ENCODE measurements around the gene IGF2R. TPM values are rescaled to one million over a fixed set of nuclear protein-coding genes. Genes with fewer than 3 reads are reported as not detected.

Gene IGF2R
- total RNA-seq, 1 donor from 2014 or later, result 35.1 TPM

DNA sequence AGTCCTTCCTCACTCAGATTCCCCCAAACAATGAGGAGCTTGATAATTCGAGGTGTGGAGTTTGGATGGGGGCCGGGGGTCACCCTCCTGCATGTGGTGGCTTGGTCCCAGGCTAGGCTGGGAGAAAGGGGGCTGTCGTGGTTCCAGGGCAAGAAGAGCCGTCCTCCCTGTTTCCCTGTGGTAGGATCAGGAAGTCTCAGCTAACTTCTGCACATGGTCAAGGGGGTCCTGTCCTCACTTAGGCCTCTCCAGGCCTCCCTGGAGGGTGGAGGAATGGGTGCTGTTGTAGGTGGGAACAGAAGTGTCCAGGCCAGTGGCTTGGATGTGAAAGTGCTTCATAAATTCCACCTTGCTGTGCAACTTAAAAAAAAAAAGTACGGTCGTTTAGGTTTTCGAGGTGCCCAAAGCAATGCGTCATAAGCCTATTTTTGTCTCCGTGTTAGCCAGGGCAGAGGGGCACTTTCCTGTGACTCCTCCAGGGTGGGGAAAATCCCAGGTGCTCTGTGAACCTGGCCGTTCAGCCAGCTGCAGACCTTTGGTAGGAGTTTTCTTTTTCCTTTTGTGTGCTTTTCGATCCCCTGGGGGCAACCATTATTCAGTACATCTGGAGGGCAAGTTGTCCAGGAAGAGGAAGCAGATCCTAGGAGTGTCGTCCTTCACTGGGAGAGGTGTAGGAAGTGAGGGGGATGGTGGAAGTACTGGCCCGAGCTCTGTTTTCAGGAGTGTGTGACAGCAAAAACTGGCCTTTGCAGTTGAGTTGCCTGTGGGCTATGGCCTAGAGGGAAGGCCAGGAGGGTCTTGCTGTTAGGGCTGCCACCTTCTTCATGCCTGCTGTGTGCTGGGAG lies 9.6 kb downstream of the IGF2R start:
- Histone ChIP-seq H3K9me3 (ENCODE audit: low read depth) (no peaks in the 10 kb centered on the region), H3K27ac (no peak overlapping the region), H2AFZ (replicated peaks) (no peak overlapping the region), H3K9ac (no peak overlapping the region), H3F3A (ENCODE audit: low read depth) (no peaks in the 10 kb centered on the region), H3K4me2 (no peak overlapping the region), H3K4me1 (peaks cover 30% of the 10 kb centered on the region), H3K27me3 (no peaks in the 10 kb centered on the region), H3K36me3 (no peaks in the 10 kb centered on the region), H3K4me3 (no peak overlapping the region), H3K79me2 (ENCODE audit: low read depth) (peaks cover 100% of the 10 kb centered on the region), H4K20me1 (ENCODE audit: low read depth) (peaks cover 99% of the 10 kb centered on the region)
- Mint-ChIP-seq H3K36me3 (peaks cover 2% of the 10 kb centered on the region), H3K9me3 (no peaks in the 10 kb centered on the region), H3K27me3 (ENCODE audit: insufficient read depth, low read depth) (peaks cover 5% of the 10 kb centered on the region), H3K4me1 (peaks cover 69% of the 10 kb centered on the region), H3K4me3 (peak overlapping the region; percentile 6), H3K27ac (peak overlapping the region; percentile 93)
- DNase-seq (ENCODE audit: low spot score), result peak; percentile 16
- TF ChIP-seq, protein P1, sequence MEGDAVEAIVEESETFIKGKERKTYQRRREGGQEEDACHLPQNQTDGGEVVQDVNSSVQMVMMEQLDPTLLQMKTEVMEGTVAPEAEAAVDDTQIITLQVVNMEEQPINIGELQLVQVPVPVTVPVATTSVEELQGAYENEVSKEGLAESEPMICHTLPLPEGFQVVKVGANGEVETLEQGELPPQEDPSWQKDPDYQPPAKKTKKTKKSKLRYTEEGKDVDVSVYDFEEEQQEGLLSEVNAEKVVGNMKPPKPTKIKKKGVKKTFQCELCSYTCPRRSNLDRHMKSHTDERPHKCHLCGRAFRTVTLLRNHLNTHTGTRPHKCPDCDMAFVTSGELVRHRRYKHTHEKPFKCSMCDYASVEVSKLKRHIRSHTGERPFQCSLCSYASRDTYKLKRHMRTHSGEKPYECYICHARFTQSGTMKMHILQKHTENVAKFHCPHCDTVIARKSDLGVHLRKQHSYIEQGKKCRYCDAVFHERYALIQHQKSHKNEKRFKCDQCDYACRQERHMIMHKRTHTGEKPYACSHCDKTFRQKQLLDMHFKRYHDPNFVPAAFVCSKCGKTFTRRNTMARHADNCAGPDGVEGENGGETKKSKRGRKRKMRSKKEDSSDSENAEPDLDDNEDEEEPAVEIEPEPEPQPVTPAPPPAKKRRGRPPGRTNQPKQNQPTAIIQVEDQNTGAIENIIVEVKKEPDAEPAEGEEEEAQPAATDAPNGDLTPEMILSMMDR (IDR thresholded peaks at IDR 0.05), result no peak
- TF ChIP-seq EZH2 (IDR thresholded peaks at IDR 0.05), result no peak
- no peak for TF ChIP-seq EZH2phosphoT487 (IDR thresholded peaks at IDR 0.05)

DNA sequence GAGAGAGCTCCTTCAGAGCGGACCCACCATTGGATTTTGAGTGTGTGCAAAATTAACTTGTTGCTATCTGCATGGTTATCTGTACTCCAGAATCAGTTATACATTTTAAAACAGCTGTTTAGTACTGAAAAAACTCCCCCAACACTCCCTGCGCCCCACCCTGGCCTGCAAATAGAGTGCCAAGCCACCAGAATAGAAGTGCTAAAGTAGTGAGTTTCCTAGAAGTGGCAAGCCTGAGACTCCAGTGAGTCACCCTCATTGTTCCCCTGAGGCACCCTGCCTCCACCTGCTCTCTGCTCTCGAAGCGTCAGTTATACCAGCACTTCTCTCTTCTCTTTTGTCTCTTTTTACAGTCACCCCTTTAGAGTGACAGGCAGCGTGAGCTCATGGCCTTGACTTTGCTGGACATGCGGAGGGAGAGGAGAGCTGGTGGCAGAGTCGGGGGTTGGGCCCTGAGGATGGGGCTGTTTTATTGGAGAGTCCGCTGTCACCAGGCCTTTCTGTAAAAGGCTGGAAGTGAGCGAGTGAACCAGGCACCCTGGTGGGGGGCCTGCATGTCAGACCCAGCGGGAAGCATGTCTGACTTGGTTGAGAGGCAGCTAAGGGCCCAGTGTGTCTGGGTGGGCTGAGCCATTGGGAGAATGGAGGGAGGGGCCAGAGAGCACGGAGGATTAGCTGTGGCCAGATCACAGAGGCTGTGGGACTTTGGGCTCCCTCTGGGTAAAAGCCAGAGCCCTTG lies 10.4 kb downstream of the IGF2R start:
- Histone ChIP-seq H4K20me1 (ENCODE audit: low read depth) (peaks cover 99% of the 10 kb centered on the region), H2AFZ (replicated peaks) (no peak overlapping the region), H3K4me3 (no peak overlapping the region), H3K27me3 (no peaks in the 10 kb centered on the region), H3K4me1 (peaks cover 30% of the 10 kb centered on the region), H3K36me3 (no peaks in the 10 kb centered on the region), H3K9ac (no peak overlapping the region), H3K27ac (no peak overlapping the region), H3K79me2 (ENCODE audit: low read depth) (peaks cover 100% of the 10 kb centered on the region), H3F3A (ENCODE audit: low read depth) (no peaks in the 10 kb centered on the region), H3K4me2 (no peak overlapping the region), H3K9me3 (ENCODE audit: low read depth) (no peaks in the 10 kb centered on the region)
- TF ChIP-seq EZH2 (IDR thresholded peaks at IDR 0.05), result no peak
- TF ChIP-seq, protein P1 (IDR thresholded peaks at IDR 0.05), result no peak
- Mint-ChIP-seq H3K9me3 (no peaks in the 10 kb centered on the region), H3K27me3 (ENCODE audit: insufficient read depth, low read depth) (peaks cover 4% of the 10 kb centered on the region), H3K36me3 (peaks cover 2% of the 10 kb centered on the region), H3K4me3 (peak overlapping the region; percentile 12), H3K27ac (peak overlapping the region; percentile 93), H3K4me1 (peaks cover 70% of the 10 kb centered on the region)
- peak; percentile 48 for DNase-seq (ENCODE audit: low spot score)

DNA sequence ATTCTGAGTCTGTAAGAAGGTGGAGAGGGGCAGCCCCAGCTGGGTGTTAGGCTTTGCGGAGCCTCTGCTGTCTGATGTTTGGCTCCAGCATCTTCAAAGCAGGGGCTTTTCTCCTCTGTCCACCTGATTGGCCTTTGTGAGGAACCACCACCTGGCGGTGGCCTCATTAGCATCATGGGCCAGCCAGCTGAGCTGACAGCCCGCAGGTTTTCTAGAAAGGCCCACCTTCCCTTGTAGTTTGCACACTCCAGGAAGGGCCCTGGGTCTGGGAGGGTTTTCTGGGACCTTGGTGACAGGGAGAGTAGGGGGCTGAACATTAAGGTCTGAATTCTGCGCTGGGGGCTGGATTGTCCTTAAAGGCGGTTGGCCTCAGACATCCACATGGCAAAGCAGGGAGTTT lies 11.6 kb downstream of the IGF2R start:
- Histone ChIP-seq H3K36me3 (no peaks in the 10 kb centered on the region), H3K4me3 (no peak overlapping the region), H3K79me2 (ENCODE audit: low read depth) (peaks cover 100% of the 10 kb centered on the region), H3K27me3 (no peaks in the 10 kb centered on the region), H2AFZ (replicated peaks) (no peak overlapping the region), H3K4me1 (peaks cover 30% of the 10 kb centered on the region), H3K9me3 (ENCODE audit: low read depth) (no peaks in the 10 kb centered on the region), H3K4me2 (no peak overlapping the region), H3K27ac (no peak overlapping the region), H4K20me1 (ENCODE audit: low read depth) (peaks cover 99% of the 10 kb centered on the region), H3F3A (ENCODE audit: low read depth) (no peaks in the 10 kb centered on the region), H3K9ac (no peak overlapping the region)
- peaks cover 2% of the 10 kb centered on the region for H3K36me3 Mint-ChIP-seq
- no peak overlapping the region for H3K27ac Mint-ChIP-seq
- DNase-seq (ENCODE audit: low spot score), result no peak
- H3K27me3 Mint-ChIP-seq (ENCODE audit: insufficient read depth, low read depth), result peaks cover 2% of the 10 kb centered on the region
- H3K4me1 Mint-ChIP-seq, result peaks cover 69% of the 10 kb centered on the region
- no peak for TF ChIP-seq EZH2phosphoT487 (IDR thresholded peaks at IDR 0.05)
- no peak for TF ChIP-seq EZH2 (IDR thresholded peaks at IDR 0.05)
- TF ChIP-seq, protein P1 (IDR thresholded peaks at IDR 0.05), result no peak
- no peak overlapping the region for H3K4me3 Mint-ChIP-seq
- no peaks in the 10 kb centered on the region for H3K9me3 Mint-ChIP-seq

Measured in neural progenitor cell (in vitro differentiated cells).